HCT116 (cell line): ENCODE results near the gene MYEOV.

Experiments used
- EGR1 ChIP-seq: IDR thresholded peaks from 2 replicates; pipeline ENCODE4 v1.6.1; 2012; ENCODE audit warnings: low read depth
- EZH2 ChIP-seq: fragments of 200-600 bp; sonication (generic); IDR thresholded peaks from 2 replicates; pipeline ENCODE4 v1.6.1; 2017; ENCODE audit warnings: antibody characterized with exemption, mixed run types
- POLR2AphosphoS5 ChIP-seq: IDR thresholded peaks from 2 replicates; pipeline ENCODE4 v1.6.1; 2011; ENCODE audit warnings: mild to moderate bottlenecking, low read depth, low read length, moderate library complexity
- SRF ChIP-seq: IDR thresholded peaks from 2 replicates; pipeline ENCODE4 v1.6.1; 2012; ENCODE audit warnings: low read depth
- TCF7L2 ChIP-seq: IDR thresholded peaks from 2 replicates; pipeline ENCODE4 v1.7.0; 2011; ENCODE audit warnings: borderline replicate concordance, inconsistent platforms; ENCODE audit not compliant: insufficient read depth, insufficient read length; ENCODE audit errors: extremely low read depth
- TF ChIP-seq, protein P1 (sequence below), 3 experiments: fragments of 200-600 bp in 1 of 3; sonication (generic) in 1 of 3; IDR thresholded peaks in 2 of 3; conservative IDR thresholded peaks in 1 of 3; 2 replicates each; pipeline ENCODE4 v1.5.1; 2012 to 2017; ENCODE audit warnings: low read depth in 2 of 3, low read length in 2 of 3, antibody characterized with exemption in 1 of 3, borderline replicate concordance in 1 of 3, control low read depth in 1 of 3, mild to moderate bottlenecking in 1 of 3, mixed read lengths in 1 of 3, mixed run types in 1 of 3, moderate library complexity in 1 of 3; ENCODE audit not compliant: insufficient read depth in 1 of 3

DNA sequence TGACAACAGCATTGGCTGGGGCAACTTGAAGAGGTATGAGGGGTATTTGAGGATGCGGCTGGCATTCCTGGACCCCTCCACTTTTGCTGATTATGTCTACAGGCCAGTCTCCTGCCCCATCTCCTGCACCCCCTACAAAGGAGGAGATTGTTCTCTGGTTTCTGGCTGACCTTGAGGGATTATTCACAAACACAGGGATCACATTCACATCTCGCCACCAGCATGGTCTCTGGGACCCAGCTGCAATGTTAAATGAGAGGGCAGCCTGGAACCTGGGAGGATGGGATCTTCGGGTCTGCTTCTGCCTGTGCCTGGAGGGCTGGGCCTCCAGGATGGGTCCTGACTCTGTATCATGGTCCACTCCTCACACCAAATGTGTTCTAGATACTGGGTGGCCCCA lies 32.8 kb upstream of the MYEOV start:
- TF ChIP-seq EZH2 (no peak), POLR2AphosphoS5 (no peak), TCF7L2 (no peak), SRF (no peak), EGR1 (no peak)
- TF ChIP-seq, protein P1, sequence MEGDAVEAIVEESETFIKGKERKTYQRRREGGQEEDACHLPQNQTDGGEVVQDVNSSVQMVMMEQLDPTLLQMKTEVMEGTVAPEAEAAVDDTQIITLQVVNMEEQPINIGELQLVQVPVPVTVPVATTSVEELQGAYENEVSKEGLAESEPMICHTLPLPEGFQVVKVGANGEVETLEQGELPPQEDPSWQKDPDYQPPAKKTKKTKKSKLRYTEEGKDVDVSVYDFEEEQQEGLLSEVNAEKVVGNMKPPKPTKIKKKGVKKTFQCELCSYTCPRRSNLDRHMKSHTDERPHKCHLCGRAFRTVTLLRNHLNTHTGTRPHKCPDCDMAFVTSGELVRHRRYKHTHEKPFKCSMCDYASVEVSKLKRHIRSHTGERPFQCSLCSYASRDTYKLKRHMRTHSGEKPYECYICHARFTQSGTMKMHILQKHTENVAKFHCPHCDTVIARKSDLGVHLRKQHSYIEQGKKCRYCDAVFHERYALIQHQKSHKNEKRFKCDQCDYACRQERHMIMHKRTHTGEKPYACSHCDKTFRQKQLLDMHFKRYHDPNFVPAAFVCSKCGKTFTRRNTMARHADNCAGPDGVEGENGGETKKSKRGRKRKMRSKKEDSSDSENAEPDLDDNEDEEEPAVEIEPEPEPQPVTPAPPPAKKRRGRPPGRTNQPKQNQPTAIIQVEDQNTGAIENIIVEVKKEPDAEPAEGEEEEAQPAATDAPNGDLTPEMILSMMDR (IDR thresholded peaks at IDR 0.05 in 2 of 3, conservative IDR thresholded peaks at IDR 0.05 in 1 of 3; ENCODE audit: borderline replicate concordance in 1 of 3, insufficient read depth in 1 of 3, low read depth in 2 of 3, low read length in 2 of 3), result no peak
